ENCODE results near the gene ANO9. TPM values are rescaled to one million over a fixed set of nuclear protein-coding genes. Genes with fewer than 3 reads are reported as not detected.

Gene ANO9
- total RNA-seq, 1 donor from 2014 or later: 31.0 TPM

- no peak overlapping the region for H3K27ac Mint-ChIP-seq
- H3K27me3 Mint-ChIP-seq: no peaks in the 10 kb centered on the region
- no peak for TF ChIP-seq CTCF (IDR thresholded peaks at IDR 0.05; ENCODE audit: unreplicated experiment)
- no peaks in the 10 kb centered on the region for H3K4me1 Mint-ChIP-seq (ENCODE audit: low read depth)
- no peaks in the 10 kb centered on the region for H3K9me3 Mint-ChIP-seq (ENCODE audit: low read depth)
- no peak overlapping the region for H3K4me3 Mint-ChIP-seq (ENCODE audit: low read depth)
- no peak for DNase-seq (ENCODE audit: low spot score, unreplicated experiment)
- H3K36me3 Mint-ChIP-seq (ENCODE audit: insufficient read depth): peaks cover 3% of the 10 kb centered on the region
These were observed 17.9 kb upstream of the ANO9 start for GRCh38 chr11:459511-460220.

GRCh38 chr11:457111-457760 is 15.4 kb upstream of the ANO9 start:
- DNase-seq (ENCODE audit: low spot score, unreplicated experiment): no peak
- H3K36me3 Mint-ChIP-seq (ENCODE audit: insufficient read depth): peaks cover 4% of the 10 kb centered on the region
- H3K27me3 Mint-ChIP-seq: no peaks in the 10 kb centered on the region
- no peaks in the 10 kb centered on the region for H3K4me1 Mint-ChIP-seq (ENCODE audit: low read depth)
- no peak overlapping the region for H3K27ac Mint-ChIP-seq
- no peaks in the 10 kb centered on the region for H3K9me3 Mint-ChIP-seq (ENCODE audit: low read depth)
- no peak overlapping the region for H3K4me3 Mint-ChIP-seq (ENCODE audit: low read depth)
- no peak for TF ChIP-seq CTCF (IDR thresholded peaks at IDR 0.05; ENCODE audit: unreplicated experiment)

- peaks cover 4% of the 10 kb centered on the region for H3K36me3 Mint-ChIP-seq (ENCODE audit: insufficient read depth)
- no peak overlapping the region for H3K4me3 Mint-ChIP-seq (ENCODE audit: low read depth)
- DNase-seq (ENCODE audit: low spot score, unreplicated experiment): no peak
- TF ChIP-seq CTCF (IDR thresholded peaks at IDR 0.05; ENCODE audit: unreplicated experiment): no peak
- no peaks in the 10 kb centered on the region for H3K9me3 Mint-ChIP-seq (ENCODE audit: low read depth)
- H3K27me3 Mint-ChIP-seq: no peaks in the 10 kb centered on the region
- H3K4me1 Mint-ChIP-seq (ENCODE audit: low read depth): peaks cover under 1% of the 10 kb centered on the region
- H3K27ac Mint-ChIP-seq: no peak overlapping the region
These were observed 14.7 kb upstream of the ANO9 start for GRCh38 chr11:456533-456932.

GRCh38 chr11:455566-456147 is 13.8 kb upstream of the ANO9 start:
- H3K36me3 Mint-ChIP-seq (ENCODE audit: insufficient read depth): peaks cover 4% of the 10 kb centered on the region
- no peak for DNase-seq (ENCODE audit: low spot score, unreplicated experiment)
- H3K27me3 Mint-ChIP-seq: no peaks in the 10 kb centered on the region
- no peaks in the 10 kb centered on the region for H3K9me3 Mint-ChIP-seq (ENCODE audit: low read depth)
- no peak overlapping the region for H3K4me3 Mint-ChIP-seq (ENCODE audit: low read depth)
- no peak for TF ChIP-seq CTCF (IDR thresholded peaks at IDR 0.05; ENCODE audit: unreplicated experiment)
- H3K4me1 Mint-ChIP-seq (ENCODE audit: low read depth): peaks cover 8% of the 10 kb centered on the region
- no peak overlapping the region for H3K27ac Mint-ChIP-seq

- no peak for TF ChIP-seq CTCF (IDR thresholded peaks at IDR 0.05; ENCODE audit: unreplicated experiment)
- Mint-ChIP-seq H3K27ac (no peak overlapping the region), H3K36me3 (ENCODE audit: insufficient read depth) (peaks cover 4% of the 10 kb centered on the region), H3K9me3 (ENCODE audit: low read depth) (no peaks in the 10 kb centered on the region), H3K4me1 (ENCODE audit: low read depth) (peaks cover 8% of the 10 kb centered on the region), H3K4me3 (ENCODE audit: low read depth) (no peak overlapping the region), H3K27me3 (no peaks in the 10 kb centered on the region)
- no peak for DNase-seq (ENCODE audit: low spot score, unreplicated experiment)
These were observed 13.2 kb upstream of the ANO9 start for GRCh38 chr11:454801-455565.

Measured in progenitor cell of endocrine pancreas (in vitro differentiated cells).